Stimulated activated naive B cell treated with anti-CD40 and anti-IgM and Interleukin-4, amounts not matched to agents 10 μg/mL and 1 μg/mL and 100 μg/mL, for 72 hours (primary cell): ENCODE results near the gene TBC1D17.

Experiments used
- ATAC-seq, 2 donors: fragments of 150-1000 bp; cut with Tn5 transposase; replicated peaks; 2 replicates each; pipeline ENCODE4 v1.10.0; 2021; ENCODE audit warnings: moderate library complexity in 1 of 2
- DNase-seq: peaks from one replicate; pipeline ENCODE4 v3.0.0; 2021
- H3K27ac Mint-ChIP-seq: one replicate; pipeline ENCODE4 v1.8.0; 2022; ENCODE audit warnings: mild to moderate bottlenecking, mixed read lengths
- H3K27me3 Mint-ChIP-seq, 2 donors: one replicate each; pipeline ENCODE4 v1.8.0; 2022; ENCODE audit warnings: mixed read lengths in 2 of 2
- H3K36me3 Mint-ChIP-seq, 2 donors: one replicate each; pipeline ENCODE4 v1.8.0; 2022; ENCODE audit warnings: mixed read lengths in 2 of 2, mild to moderate bottlenecking in 1 of 2
- H3K4me1 Mint-ChIP-seq, 2 donors: one replicate each; pipeline ENCODE4 v1.8.0; 2022; ENCODE audit warnings: mixed read lengths in 2 of 2, mild to moderate bottlenecking in 1 of 2
- H3K4me3 Mint-ChIP-seq, 2 donors: one replicate each; pipeline ENCODE4 v1.8.0; 2022; ENCODE audit warnings: mild to moderate bottlenecking in 2 of 2, mixed read lengths in 2 of 2, moderate library complexity in 1 of 2
- H3K9me3 Mint-ChIP-seq, 2 donors: one replicate each; pipeline ENCODE4 v1.8.0; 2022; ENCODE audit warnings: mixed read lengths in 2 of 2, mild to moderate bottlenecking in 1 of 2

TBC1D17 gene

GRCh38 chr19:49861541-49862378, 15.7 kb upstream of the TBC1D17 start:
- DNase-seq (no peak), ATAC-seq (no peak)
- Mint-ChIP-seq H3K36me3 (peaks cover 62 to 79% of the 10 kb centered on the region in 2 donors), H3K4me3 (no peak overlapping the region), H3K27me3 (no peaks in the 10 kb centered on the region), H3K9me3 (no peaks in the 10 kb centered on the region), H3K4me1 (peaks cover 20 to 54% of the 10 kb centered on the region in 2 donors), H3K27ac (no peak overlapping the region)

GRCh38 chr19:49862391-49863253, 14.9 kb upstream of the TBC1D17 start:
- peak overlapping the region; percentile 73 for H3K27ac Mint-ChIP-seq
- no peak for ATAC-seq
- no peak overlapping the region for H3K4me3 Mint-ChIP-seq
- peaks cover 59 to 72% of the 10 kb centered on the region in 2 donors for H3K36me3 Mint-ChIP-seq
- H3K9me3 Mint-ChIP-seq = no peaks in the 10 kb centered on the region
- H3K4me1 Mint-ChIP-seq = peaks cover 22 to 57% of the 10 kb centered on the region in 2 donors
- DNase-seq = no peak
- no peaks in the 10 kb centered on the region for H3K27me3 Mint-ChIP-seq

- Mint-ChIP-seq H3K27me3 (no peaks in the 10 kb centered on the region), H3K4me3 (no peak overlapping the region), H3K27ac (no peak overlapping the region), H3K9me3 (no peaks in the 10 kb centered on the region), H3K4me1 (peaks cover 23 to 57% of the 10 kb centered on the region in 2 donors), H3K36me3 (peaks cover 52 to 66% of the 10 kb centered on the region in 2 donors)
- ATAC-seq = no peak
- no peak for DNase-seq
Measured at GRCh38 chr19:49863254-49863934, 14.1 kb upstream of the TBC1D17 start.

GRCh38 chr19:49863935-49864320, 13.6 kb upstream of the TBC1D17 start:
- H3K9me3 Mint-ChIP-seq = no peaks in the 10 kb centered on the region
- no peak overlapping the region for H3K27ac Mint-ChIP-seq
- no peak overlapping the region for H3K4me3 Mint-ChIP-seq
- DNase-seq (no peak), ATAC-seq (no peak)
- no peaks in the 10 kb centered on the region for H3K27me3 Mint-ChIP-seq
- H3K4me1 Mint-ChIP-seq = peaks cover 23 to 54% of the 10 kb centered on the region in 2 donors
- peaks cover 48 to 63% of the 10 kb centered on the region in 2 donors for H3K36me3 Mint-ChIP-seq

- Mint-ChIP-seq H3K9me3 (no peaks in the 10 kb centered on the region), H3K27ac (peak overlapping the region; percentile 47), H3K27me3 (no peaks in the 10 kb centered on the region), H3K4me1 (peaks cover 23 to 52% of the 10 kb centered on the region in 2 donors), H3K36me3 (peaks cover 43 to 59% of the 10 kb centered on the region in 2 donors), H3K4me3 (peak overlapping the region in 1 of 2 donors; percentile 28)
- ATAC-seq (no peak), DNase-seq (no peak)
Measured at GRCh38 chr19:49864890-49865289, 12.6 kb upstream of the TBC1D17 start.

GRCh38 chr19:49866933-49867782, 10.3 kb upstream of the TBC1D17 start, which contains the start of gene PNKP:
Gene PNKP (minus strand): TSS chr19:49867576. CDS start chr19:49867204, 372 bp downstream.
- Mint-ChIP-seq H3K27me3 (no peaks in the 10 kb centered on the region), H3K27ac (peak within 1 kb of the TSS; percentile 99), H3K9me3 (no peaks in the 10 kb centered on the region), H3K4me1 (peaks cover 30 to 61% of the 10 kb centered on the region in 2 donors), H3K4me3 (peak within 1 kb of the TSS in 1 of 2 donors; percentile 100), H3K36me3 (peaks cover 42 to 45% of the 10 kb centered on the region in 2 donors)
- ATAC-seq (peak; percentile 61 to 64), DNase-seq (peak; percentile 84)

- Mint-ChIP-seq H3K4me1 (peaks cover 27 to 55% of the 10 kb centered on the region in 2 donors), H3K27ac (no peak overlapping the region), H3K36me3 (peaks cover 31 to 41% of the 10 kb centered on the region in 2 donors), H3K9me3 (no peaks in the 10 kb centered on the region), H3K27me3 (no peaks in the 10 kb centered on the region), H3K4me3 (no peak overlapping the region)
- peak; percentile 27 to 30 for ATAC-seq
- no peak for DNase-seq
Measured at GRCh38 chr19:49869009-49869483, 8.5 kb upstream of the TBC1D17 start.

GRCh38 chr19:49869484-49870308, 7.8 kb upstream of the TBC1D17 start:
- DNase-seq (peak; percentile 93), ATAC-seq (peak; percentile 77 to 79)
- Mint-ChIP-seq H3K4me1 (peaks cover 27 to 52% of the 10 kb centered on the region in 2 donors), H3K4me3 (no peak overlapping the region), H3K27me3 (no peaks in the 10 kb centered on the region), H3K9me3 (no peaks in the 10 kb centered on the region), H3K36me3 (peaks cover 26 to 37% of the 10 kb centered on the region in 2 donors), H3K27ac (peak overlapping the region; percentile 88)

- H3K27ac Mint-ChIP-seq = peak overlapping the region; percentile 88
- peaks cover 24 to 52% of the 10 kb centered on the region in 2 donors for H3K4me1 Mint-ChIP-seq
Measured at GRCh38 chr19:49870309-49870901, 7.1 kb upstream of the TBC1D17 start.

GRCh38 chr19:49871349-49871985, 6.0 kb upstream of the TBC1D17 start:
- Mint-ChIP-seq H3K36me3 (peaks cover 18 to 26% of the 10 kb centered on the region in 2 donors), H3K9me3 (no peaks in the 10 kb centered on the region), H3K4me3 (peak overlapping the region in 1 of 2 donors; percentile 18), H3K27me3 (no peaks in the 10 kb centered on the region), H3K27ac (no peak overlapping the region), H3K4me1 (peaks cover 23 to 46% of the 10 kb centered on the region in 2 donors)
- DNase-seq (no peak), ATAC-seq (no peak)

More at GRCh38 chr19:49870309-49870901, 7.1 kb upstream of the TBC1D17 start:
- H3K36me3 Mint-ChIP-seq = peaks cover 21 to 31% of the 10 kb centered on the region in 2 donors
- no peak overlapping the region for H3K4me3 Mint-ChIP-seq
- DNase-seq = no peak
- H3K9me3 Mint-ChIP-seq = no peaks in the 10 kb centered on the region
- H3K27me3 Mint-ChIP-seq = no peaks in the 10 kb centered on the region
- no peak for ATAC-seq

GRCh38 chr19:49872245-49873128, 5.0 kb upstream of the TBC1D17 start:
- peaks cover 20 to 40% of the 10 kb centered on the region in 2 donors for H3K4me1 Mint-ChIP-seq

More at GRCh38 chr19:49872245-49873128, 5.0 kb upstream of the TBC1D17 start:
- DNase-seq (no peak), ATAC-seq (no peak)
- H3K27me3 Mint-ChIP-seq = no peaks in the 10 kb centered on the region
- H3K4me3 Mint-ChIP-seq = no peak overlapping the region
- peaks cover 16 to 22% of the 10 kb centered on the region in 2 donors for H3K36me3 Mint-ChIP-seq
- peak overlapping the region; percentile 72 for H3K27ac Mint-ChIP-seq
- no peaks in the 10 kb centered on the region for H3K9me3 Mint-ChIP-seq
